Left kidney (tissue), 2 donors: ENCODE data around the gene IMMP2L. TPM values are rescaled to one million over a fixed set of nuclear protein-coding genes. Genes with fewer than 3 reads are reported as not detected.
"Not testable (repeated sequence)": the region's sequence is repeated elsewhere in the genome, so short reads cannot be mapped to it uniquely, and the experiment has no call there.

Experiments
- DNase-seq: peaks from one replicate; pipeline ENCODE4 v3.0.0-alpha.2; 2013
- polyA plus RNA-seq: library from polyadenylated mRNA; unstranded; fragments of 120-200 nt; gene quantifications from one replicate; pipeline ENCODE4 v1.2.1, GENCODE V29; 2013; ENCODE audit not compliant: insufficient read length

Gene IMMP2L
- polyA plus RNA-seq, 1 donor, result 41.8 TPM

DNA sequence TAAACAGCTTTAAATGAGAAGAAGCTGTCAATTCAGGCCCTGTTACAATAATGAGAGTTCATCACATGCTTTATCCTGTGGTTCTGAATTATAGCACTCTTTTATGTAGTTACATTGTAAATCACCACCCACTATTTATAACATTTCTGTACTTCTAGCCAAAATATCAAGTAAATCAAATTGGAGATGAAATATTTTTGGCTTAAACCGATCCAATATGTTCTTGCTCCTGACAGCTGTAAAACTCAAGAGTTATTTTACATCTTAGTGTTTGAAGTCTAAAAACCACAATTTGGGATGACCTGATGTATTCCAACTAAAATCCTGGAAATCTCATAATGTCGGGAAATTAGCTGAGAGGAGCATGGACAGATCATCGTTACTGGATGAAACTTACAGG is 842.6 kb downstream of the IMMP2L start:
- no peak for DNase-seq

DNA sequence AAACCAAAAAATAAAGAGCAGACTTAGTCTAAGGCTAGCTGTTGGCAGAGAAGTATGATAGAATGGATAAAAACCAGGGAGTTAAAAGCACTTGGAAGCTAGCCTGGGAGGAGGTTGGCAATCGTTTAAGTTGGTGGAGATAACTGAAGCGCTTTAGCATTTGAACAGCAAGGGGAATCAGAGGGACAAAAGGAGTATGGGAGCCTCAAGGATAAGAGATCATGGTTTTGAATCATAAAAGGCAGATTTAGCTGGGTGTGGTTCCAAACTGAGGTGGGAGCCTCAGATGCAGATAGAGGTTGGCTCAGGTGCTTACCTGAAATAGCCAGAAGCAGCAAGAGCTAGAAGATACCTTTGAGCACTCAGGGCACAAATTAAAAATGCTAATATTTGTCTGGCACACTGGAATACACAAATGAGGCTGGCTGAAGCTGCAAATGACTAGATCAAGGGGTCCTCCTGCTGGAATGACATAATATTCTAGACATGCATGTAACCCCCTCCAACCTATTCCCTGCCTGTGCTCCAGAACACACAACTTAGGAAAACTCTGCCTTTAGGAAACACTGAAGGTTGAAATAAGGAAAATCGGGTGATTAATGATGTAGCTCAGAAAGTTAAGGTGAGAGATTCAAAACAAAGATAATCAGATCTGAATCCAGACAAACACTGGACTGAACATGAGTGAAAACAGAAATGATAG is 843.6 kb downstream of the IMMP2L start:
- no peak for DNase-seq

DNA sequence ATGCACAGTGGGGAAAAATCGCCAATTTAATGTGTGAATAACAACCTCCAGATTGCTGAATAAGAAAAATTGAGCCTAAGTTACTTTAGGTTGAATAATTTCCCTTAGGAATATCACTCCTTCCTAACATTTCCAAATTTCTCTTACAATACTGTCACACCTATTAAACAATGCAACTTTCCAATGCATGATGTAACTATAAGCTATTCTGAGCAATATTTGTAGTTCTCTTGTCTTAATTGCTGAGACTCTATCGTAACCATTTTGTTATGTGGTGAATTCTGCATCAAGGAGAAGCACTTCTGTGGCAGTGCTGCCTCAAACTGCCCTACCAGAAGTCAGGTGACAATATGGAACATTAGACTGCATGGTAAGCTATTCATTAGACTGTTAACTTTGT is 858.1 kb downstream of the IMMP2L start:
- no peak for DNase-seq

DNA sequence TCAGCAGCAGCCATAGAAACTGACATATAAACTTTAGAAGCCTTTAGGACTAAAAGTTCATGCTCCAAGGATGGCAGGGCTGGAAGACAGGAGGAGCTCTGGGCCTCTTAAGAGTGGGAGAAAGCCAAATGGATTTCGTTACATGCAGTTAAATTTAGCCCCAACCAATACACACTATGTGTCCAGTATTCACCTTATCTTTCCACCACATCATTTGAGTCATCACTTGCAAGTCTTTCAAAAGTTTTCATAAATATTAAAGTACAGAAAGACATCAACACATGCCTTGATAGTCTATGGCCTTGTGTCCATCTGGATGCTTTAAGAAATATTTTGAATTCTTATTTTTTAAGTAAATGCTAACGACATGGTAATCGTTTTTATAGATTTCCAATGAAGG is 863.7 kb downstream of the IMMP2L start:
- no peak for DNase-seq

DNA sequence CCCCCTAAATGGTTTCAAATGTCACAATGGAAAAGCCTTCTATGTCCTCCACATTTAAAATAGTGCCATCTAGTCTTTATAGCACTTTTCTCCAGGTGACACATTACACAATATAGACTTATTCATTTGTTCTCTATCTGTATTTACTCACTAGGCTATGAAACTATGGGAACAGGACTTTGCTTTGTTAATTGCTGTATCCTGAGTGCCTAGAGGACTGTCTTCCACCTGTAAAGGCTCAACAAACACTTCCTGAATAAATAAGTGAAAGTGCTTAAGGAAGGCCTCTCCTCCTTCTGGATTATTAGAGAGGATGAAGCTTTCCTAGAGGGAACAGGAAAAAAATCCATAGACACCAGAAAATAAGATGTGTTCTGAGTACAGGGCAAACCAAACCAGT is 868.9 kb downstream of the IMMP2L start:
- no peak for DNase-seq

DNA sequence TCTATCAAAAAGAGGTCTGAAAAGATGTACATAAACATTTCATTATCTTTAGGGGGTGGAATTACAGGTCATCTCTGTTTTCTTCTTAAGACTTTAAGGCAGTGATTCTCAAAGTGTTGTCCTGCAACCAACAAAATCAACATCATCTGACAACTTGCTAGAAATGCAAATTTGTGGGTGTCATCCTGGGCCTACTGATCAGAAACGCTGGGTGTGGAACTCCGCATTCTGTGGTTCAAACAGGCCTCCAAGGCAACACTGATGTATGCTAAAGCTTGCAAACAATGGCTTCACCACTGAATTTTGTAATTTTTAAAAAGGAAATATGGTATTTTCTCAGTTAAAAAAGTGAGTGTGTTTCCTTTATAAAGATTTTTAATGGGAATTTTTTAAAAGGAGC is 873.4 kb downstream of the IMMP2L start:
- DNase-seq, result no peak

DNA sequence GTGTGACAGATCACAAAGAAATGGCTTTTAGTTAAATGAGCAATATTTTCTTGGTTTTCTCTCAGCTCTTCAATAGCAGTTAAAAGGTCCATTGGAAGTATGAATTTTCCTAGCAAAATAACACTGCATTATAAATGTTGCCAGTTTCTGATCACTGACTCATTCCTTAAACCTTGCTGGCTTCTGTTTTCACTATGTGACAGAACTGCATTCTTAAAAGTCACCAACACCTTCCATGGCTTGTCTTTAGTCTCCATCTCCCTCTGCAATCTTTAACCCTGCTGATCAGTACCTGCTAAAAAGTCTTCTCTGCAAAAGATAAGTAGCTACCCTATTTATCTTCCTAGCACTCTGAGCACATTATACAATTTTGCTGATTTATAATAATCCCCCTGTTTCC is 876.4 kb downstream of the IMMP2L start:
- no peak for DNase-seq

DNA sequence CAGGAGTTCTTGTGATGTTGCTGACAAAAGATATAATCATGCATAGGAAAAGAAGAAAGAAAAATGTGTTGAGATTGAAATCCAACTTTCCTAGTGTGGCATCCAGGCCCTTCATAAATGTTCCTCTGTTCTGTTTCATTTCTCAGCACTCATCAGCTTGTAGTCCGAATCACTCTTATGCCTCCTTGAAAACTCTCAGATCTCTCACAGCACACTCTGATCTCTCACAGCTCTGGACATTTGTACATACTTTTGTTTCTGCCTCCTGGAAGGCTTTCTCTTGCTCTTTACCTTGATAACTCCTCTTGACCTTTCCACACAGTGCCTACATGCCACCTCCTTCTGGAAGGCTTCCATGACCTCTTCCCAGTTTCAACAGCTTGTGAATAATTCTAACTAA is 880.4 kb downstream of the IMMP2L start:
- no peak for DNase-seq

DNA sequence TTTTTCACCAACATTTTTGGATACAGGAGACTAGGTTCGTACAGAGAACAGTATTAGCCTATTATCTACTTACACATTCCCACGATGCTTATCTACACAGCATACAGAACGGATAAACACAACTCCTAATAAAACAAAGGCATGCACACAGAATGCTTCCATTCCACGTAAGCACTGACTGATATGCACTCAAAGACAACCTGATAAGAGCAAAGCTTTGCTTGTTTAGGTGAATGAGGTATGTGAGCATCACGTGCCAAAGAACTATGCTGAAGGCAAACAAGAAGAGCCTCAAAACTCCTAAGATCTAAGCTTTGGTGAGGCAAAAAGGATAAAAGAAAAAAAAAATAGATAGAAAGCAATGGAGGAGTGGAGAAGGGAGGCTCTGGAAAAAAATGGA is 884.9 kb downstream of the IMMP2L start:
- no peak for DNase-seq

DNA sequence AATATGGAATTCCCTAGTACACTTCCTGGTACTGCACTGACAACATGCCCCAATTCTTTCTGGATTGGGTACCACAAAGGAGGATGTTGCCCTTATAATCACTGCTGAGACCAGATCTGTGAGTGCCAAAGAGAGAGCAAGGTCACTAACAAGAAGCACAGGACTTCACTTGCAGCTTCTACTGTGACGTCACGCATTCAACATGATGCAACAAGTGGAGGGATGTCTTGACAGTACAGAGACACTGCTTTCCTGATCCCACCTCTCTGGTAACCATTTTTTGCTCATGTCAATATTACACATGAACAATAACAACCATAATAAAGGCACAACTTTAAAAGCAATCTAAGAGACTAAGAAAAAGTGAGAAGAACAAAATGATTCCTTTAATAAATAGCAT is 885.5 kb downstream of the IMMP2L start:
- DNase-seq, result no peak

DNA sequence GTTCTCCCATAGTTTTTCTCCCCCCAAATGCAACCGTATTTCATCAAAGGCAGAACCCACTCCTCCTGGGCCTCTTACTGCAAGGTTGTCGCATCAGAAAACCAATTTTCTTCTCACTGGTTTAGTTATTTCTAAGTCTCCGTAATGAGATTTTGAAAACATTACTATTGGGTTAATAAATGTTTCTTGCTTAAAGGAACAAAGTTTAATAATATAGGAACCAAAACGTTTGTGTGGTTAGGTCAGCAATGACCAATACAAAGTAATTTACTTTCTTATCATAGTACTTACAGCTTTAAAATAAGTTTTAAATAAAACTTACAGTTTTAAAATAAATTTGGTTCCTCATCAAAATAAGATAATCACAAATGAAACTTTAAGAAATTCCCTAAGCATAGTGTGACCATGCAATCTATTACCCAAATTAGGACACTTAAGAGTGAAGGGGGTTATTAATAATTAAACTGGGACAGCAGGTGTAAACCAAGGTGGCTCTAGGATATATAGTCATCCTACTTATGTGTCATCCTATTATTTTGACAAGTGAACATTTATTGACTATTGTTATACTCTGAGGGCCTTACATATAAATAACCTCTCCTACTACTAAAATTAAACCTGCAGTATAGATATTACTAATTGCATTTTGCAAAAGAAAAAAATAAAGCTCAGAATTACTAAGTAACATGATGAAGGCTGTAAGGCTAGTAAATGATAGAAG is 886.7 kb downstream of the IMMP2L start:
- no peak for DNase-seq

DNA sequence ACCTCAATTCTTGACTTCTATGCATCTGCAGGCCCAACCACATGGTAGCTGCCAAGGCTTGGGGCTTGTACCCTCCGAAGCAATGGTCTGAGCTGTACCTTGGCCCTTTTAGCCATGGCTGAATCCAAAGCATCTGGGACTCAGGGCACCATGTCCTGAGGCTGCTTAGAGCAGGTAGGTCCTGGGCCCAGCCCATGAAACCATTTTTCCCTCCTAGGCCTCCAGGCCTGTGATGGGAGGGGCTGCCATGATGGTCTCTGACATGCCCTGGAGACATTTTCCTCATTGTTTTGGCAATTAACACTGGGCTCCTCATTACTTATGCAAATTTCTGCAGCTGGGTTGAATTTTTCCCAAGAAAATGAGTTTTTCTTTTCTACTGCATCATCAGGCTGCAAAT is 889.1 kb downstream of the IMMP2L start:
- no peak for DNase-seq

DNA sequence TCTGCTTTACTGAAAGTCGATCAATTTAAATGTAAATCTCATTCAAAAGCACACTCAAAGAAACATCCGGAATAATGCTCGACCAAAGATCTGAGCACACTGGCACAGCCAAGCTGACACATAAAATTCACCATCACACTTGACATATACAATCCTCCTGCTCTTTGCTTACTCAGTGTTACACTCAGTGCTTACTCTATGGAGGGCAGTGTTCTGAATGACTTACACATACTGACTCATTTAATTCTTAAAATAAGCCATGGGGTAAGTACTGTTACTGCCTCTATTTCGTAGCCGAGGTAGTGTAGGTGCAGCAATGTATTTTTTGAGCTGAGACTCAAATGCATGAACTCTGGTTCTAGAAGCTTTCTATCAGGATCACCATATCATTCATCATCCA is 892.9 kb downstream of the IMMP2L start:
- DNase-seq, result no peak

DNA sequence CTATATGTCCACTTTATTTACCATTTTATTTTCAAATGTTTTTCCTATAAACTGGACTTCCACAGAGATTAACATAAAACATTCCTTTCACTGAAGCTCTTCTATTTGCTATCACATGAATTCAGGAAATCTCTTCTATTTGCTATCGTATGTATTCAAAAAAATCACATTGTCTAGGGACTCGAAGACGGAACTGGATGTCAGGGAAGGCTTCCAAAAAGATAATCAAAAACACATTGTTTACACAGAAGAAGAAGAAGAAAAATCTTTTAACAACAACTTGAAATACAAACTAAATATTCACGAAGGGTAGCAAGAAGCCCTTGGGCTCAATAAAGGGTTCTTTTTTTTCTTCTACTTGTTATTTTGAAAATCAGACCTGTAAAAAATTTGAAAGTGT is 897.5 kb downstream of the IMMP2L start:
- DNase-seq, result no peak

DNA sequence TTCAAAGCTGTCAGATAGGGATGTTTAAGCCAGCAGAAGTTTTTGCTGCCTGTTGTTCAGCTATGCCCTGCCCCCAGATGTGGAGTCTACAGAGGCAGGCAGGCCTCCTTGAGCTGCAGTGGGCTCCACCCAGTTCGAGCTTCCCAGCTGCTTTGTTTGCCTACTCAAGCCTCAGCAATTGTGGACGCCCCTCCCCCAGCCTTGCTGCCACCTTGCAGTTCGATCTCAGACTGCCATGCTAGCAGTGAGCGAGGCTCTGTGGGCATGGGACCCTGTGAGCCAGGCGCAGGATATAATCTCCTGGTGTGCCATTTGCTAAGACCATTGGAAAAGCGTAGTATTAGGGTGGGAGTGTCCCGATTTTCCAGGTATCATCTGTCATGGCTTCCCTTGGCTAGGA is 901.7 kb downstream of the IMMP2L start:
- DNase-seq, result not testable (repeated sequence)

DNA sequence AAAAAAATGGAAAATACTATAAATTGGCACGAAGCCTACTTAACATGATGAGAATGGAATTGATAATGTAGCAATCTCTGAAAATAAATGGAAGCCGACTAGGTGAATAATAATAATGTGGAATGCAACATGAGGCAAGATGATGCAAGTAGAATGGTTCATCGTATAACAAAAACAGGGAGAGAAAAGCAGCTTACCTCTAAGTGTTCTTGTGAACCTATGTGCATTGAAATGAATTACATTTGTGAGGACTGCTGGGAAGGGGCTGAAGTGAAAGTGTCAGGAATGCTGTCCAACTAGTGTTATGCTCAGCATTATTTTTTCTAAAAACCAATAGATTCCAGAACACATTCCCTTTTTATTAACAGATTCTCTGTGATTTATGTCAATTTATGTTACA is 912.0 kb downstream of the IMMP2L start:
- no peak for DNase-seq

DNA sequence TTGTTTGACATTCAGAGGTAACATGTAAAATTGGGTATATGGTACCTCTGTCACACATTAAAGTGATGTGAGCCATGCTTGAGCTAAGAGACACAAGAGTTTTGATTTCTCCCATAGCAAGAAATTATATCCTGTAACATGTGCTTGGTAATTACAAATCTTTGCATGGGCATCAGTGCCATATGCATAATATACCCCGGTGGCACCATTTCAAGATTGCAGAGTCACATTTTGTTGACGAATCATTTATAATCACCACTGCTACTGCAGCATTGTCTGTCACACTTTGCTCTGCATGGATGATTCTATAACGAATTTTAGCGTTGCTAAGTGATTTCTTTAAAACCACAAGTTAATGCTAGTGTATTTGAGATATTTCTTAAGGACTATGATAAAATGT is 915.0 kb downstream of the IMMP2L start:
- no peak for DNase-seq

DNA sequence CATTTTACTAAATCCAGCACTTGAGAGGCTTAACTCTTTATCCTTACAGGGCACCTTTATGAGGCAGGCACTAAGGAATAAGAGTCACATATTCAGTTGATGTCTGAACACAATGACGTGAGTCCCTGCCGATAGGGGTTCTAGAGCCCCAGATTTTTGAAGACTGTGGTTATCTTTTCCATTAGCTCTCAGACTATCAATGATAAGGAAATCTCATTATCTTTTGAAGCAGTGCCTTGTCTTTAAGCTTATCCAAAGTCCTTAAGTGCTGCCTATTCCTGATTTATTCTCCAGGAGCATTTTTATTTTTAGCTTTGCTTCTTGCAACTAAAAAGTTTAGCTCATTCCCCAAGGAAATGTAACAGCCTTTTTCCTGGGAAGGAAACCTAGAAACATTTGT is 915.5 kb downstream of the IMMP2L start:
- no peak for DNase-seq

DNA sequence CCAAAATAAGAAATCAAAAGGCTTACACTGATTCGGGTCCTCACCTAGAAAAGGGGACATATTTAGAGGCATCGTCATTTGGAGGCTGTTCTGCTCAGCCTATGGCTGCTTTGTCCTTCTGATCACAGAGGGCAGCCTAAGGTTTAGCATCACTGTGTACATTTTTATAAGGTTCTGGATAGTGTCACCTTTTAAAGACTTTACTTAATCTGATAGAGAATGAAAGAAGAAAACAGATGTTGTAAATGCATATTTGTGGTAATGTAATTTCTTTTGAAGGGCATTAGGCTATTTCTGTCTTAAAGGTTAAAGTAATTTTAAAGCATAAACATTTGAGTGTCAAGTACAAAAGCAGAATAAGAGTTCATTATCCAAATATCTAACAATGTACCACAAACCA is 916.7 kb downstream of the IMMP2L start:
- DNase-seq, result no peak

DNA sequence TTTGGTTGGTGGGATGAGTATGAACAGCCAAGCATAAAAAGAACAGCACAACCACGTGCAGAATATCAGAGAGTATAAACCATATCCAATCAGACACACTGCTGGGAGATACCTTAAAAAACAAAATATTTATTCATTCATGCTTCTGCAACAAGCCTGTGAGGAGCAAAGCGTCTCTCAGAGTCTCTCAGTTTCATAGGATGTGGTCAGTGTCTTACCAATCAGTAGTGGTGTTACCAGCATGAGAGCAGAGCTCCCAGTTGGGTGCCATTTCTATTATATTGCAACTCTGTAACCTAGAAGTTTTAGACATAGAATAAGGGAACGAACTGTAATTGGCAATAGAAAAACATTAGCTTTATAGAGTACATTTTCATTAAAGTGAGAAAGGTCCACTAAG is 917.2 kb downstream of the IMMP2L start:
- no peak for DNase-seq

DNA sequence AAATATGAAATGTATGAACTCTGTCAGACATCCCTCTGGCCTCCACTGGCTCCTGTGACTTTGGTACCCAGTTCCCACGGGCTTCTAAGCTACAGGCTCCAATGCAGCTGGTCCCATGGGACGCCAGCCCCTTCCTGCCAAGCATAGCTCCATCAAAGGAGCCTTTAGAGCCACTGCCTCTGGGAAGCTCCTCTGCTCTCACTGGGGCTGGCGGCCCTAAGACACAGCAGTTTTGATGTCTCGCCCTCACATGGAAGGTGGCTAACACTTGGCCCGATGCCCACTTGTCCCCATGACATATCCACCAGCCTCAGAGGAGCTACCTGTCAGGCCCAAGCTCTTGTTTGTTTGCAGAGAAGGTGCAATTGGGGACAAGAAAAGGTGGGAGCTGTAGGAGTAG is 925.0 kb downstream of the IMMP2L start:
- no peak for DNase-seq

DNA sequence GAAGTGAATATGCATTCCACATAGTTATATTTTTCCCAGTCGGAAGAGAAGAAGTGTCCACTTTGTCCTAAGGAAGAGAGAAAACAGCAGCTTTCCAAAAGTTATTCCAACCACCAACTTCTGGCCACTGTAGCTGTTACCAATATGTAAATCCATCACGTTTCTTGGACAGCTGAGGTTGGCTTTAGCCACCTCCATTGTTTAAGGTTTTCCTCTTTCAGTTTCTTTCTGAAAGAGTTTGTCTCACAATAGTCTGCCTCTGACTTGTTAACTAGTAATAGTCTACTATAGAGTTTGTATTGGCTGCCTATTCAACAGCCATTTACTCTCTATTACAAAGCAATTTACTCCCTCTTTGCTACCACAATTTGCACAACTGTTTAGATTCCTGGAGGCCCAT is 929.0 kb downstream of the IMMP2L start:
- DNase-seq, result no peak

DNA sequence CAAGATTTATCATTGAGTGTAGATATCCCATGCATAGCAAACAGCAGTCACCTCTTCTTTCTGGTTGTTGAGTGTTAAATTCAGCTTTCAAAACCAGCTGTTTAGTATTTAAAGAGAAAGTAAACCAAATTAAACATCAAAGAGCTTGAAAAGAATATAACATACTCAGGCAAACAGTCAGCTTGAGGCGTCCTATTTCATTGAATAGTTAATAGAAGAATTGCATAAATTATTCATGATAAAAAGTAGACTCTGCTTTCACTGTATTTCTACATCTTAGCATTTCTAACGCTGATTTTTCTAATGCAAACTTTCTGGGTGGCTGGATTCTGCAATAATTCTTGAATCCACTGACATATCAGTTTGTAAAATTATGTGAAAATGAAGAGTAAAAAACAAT is 935.9 kb downstream of the IMMP2L start:
- DNase-seq, result no peak

DNA sequence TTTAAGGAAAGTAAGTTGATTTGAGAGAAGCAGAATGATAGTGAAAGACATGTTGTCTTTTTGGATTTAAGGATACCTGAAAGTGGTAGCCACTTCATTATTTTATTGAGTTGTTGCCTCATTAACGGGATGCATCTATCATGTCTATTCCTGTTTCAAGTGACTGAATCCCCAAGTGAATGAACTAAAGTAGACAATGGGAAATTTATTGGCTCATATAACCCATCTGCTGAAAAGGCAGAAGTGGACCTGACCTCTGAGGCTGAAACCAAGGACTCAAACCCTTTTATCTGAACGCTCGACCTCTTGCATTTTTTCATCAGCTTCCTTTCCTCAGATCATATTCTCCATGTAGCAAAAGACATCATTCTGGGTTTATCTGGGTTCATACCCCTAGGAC is 937.0 kb downstream of the IMMP2L start:
- DNase-seq, result no peak
